ENCODE results near the gene GLIPR2. TPM values are rescaled to one million over a fixed set of nuclear protein-coding genes. Genes with fewer than 3 reads are reported as not detected.
"Not testable (repeated sequence)": the region's sequence is repeated elsewhere in the genome, so short reads cannot be mapped to it uniquely, and the experiment has no call there.

Gene GLIPR2
- total and polyA plus RNA-seq, 2 of the 4 experiments (the other 2 are of a cell fraction): 35.8 to 43.3 TPM

DNA sequence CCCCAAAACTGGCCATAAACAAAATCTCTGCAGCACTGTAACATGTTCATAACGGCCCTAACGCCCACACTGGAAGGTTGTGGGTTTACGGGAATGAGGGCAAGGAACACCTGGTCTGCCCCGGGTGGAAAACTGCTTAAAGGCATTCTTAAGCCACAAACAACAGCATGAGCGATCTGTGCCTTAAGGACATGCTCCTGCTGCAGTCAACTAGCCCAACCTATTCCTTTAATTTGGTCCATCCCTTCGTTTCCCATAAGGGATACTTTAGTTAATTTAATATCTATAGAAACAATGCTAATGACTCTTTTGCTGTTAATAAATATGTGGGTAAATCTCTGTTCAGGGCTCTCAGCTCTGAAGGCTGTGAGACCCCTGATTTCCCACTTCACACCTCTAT, 43.7 kb downstream of the GLIPR2 start:
- H4K8ac ChIP-seq (ENCODE audit: low read depth in 2 of 2, low read length in 2 of 2); H3K56ac ChIP-seq (ENCODE audit: extremely low read depth, insufficient read depth, low read length); H3K27me3 ChIP-seq (ENCODE audit: control insufficient read depth, insufficient read depth, low read length); H3K9ac ChIP-seq (ENCODE audit: low read depth, low read length); H2BK120ac ChIP-seq (ENCODE audit: low read depth, low read length); H3K4me1 ChIP-seq (ENCODE audit: control insufficient read depth, insufficient read depth, low read length); H3K27ac ChIP-seq (ENCODE audit: insufficient read depth, low read length); ATAC-seq (ENCODE audit: low read depth); BruUV-seq (replicated peaks); dilution Hi-C loops (cut with HindIII; ENCODE audit: low sequenced_read_pairs, unreplicated experiment); H4K5ac ChIP-seq (ENCODE audit: low read depth, low read length); POLR2A ChIA-PET (ENCODE audit: unreplicated experiment); H3K4ac ChIP-seq (ENCODE audit: low read depth, low read length); H2AK5ac ChIP-seq (ENCODE audit: low read depth, low read length); in situ Hi-C loops (cut with MboI; ENCODE audit: low sequenced_read_pairs); H3K9me1 ChIP-seq (ENCODE audit: insufficient read depth, low read length); H3K4me2 ChIP-seq (ENCODE audit: low read depth, low read length); H3K18ac ChIP-seq (ENCODE audit: low read depth, low read length); H4K20me1 ChIP-seq (ENCODE audit: insufficient read depth, low read length); H2BK5ac ChIP-seq (ENCODE audit: low read depth, low read length, poor library complexity, severe bottlenecking); H4K91ac ChIP-seq (ENCODE audit: insufficient read depth, low read depth, low read length); H3K23ac ChIP-seq (ENCODE audit: low read depth, low read length); CTCF ChIA-PET; H3K14ac ChIP-seq (replicated peaks; ENCODE audit: low read depth, low read length); intact Hi-C loops (cut with micrococcal nuclease); H2AK9ac ChIP-seq (replicated peaks; ENCODE audit: low read depth, low read length, poor library complexity); H3K79me1 ChIP-seq (ENCODE audit: low read depth in 1 of 2, low read length in 2 of 2); H2BK20ac ChIP-seq (ENCODE audit: low read depth, low read length); DNase-seq; H3K36me3 ChIP-seq (ENCODE audit: control insufficient read depth, insufficient read depth, low read length); H2AFZ ChIP-seq (replicated peaks; ENCODE audit: low read length, poor library complexity); H3K4me3 ChIP-seq (ENCODE audit: insufficient read depth, low read depth, low read length); H3K9me3 ChIP-seq (ENCODE audit: control insufficient read depth, insufficient read depth, low read length); H2BK15ac ChIP-seq (ENCODE audit: low read depth, low read length): not testable (repeated sequence)
- WGBS, 2 experiments (ENCODE audit: extremely low coverage in 2 of 2, insufficient read length in 1 of 2): 40% methylated on average over 1 of the region's 6 CpGs; no CpG with 5 or more reads in 1 of the 2 experiments
